Astrocyte (in vitro differentiated cells and primary cell): ENCODE measurements around the gene HEXD.

Experiments used
- CTCF ChIP-seq: IDR thresholded peaks from 2 replicates; pipeline ENCODE4 v1.5.1; 2011; ENCODE audit warnings: low read depth, mild to moderate bottlenecking, inconsistent platforms, low read length, moderate library complexity; ENCODE audit not compliant: insufficient read depth
- EZH2 ChIP-seq: IDR thresholded peaks from 2 replicates; pipeline ENCODE4 v1.6.1; 2012; ENCODE audit warnings: mild to moderate bottlenecking, low read length, inconsistent platforms; ENCODE audit not compliant: insufficient read depth

GRCh38 chr17:82385559-82386254 is 32.4 kb upstream of the HEXD start:
- no peak for TF ChIP-seq CTCF
- TF ChIP-seq EZH2 = no peak
